SK-N-SH treated with all-trans-retinoic acid at 6 μM for 48 hours (cell line): ENCODE measurements around the gene SARS1.

Experiments
- BACH2 ChIP-seq: fragments of 250-450 bp; sonication (Bioruptor Pico); IDR thresholded peaks from 2 replicates; pipeline ENCODE4 v1.9.0; 2021; ENCODE audit warnings: mild to moderate bottlenecking, borderline replicate concordance
- CREB5 ChIP-seq: fragments of 250-450 bp; sonication (Bioruptor Pico); IDR thresholded peaks from 2 replicates; pipeline ENCODE4 v1.5.1; 2020; ENCODE audit warnings: low read depth, mild to moderate bottlenecking, moderate library complexity
- CSRNP3 ChIP-seq: fragments of 250-450 bp; sonication (Bioruptor Pico); IDR thresholded peaks from 2 replicates; pipeline ENCODE4 v1.5.1; 2021; ENCODE audit warnings: mild to moderate bottlenecking, moderate library complexity
- ISL1 ChIP-seq: fragments of 250-450 bp; sonication (Bioruptor Pico); IDR thresholded peaks from 2 replicates; pipeline ENCODE4 v2.1.2; 2022; ENCODE audit warnings: mild to moderate bottlenecking, moderate library complexity
- POU6F1 ChIP-seq: fragments of 250-450 bp; sonication (Bioruptor Pico); IDR thresholded peaks from 2 replicates; pipeline ENCODE4 v1.8.0; 2021; ENCODE audit warnings: low read depth, mild to moderate bottlenecking, moderate library complexity, borderline replicate concordance
- ZC3H10 ChIP-seq: fragments of 250-450 bp; sonication (Bioruptor Pico); IDR thresholded peaks from 2 replicates; pipeline ENCODE4 v1.5.1; 2021; ENCODE audit warnings: mild to moderate bottlenecking, moderate library complexity
- ZFP30 ChIP-seq: fragments of 450-650 bp; formaldehyde crosslinking; IDR thresholded peaks from 2 replicates; pipeline ENCODE4 v1.5.0; 2022; ENCODE audit warnings: mild to moderate bottlenecking, moderate library complexity
- ZNF565 ChIP-seq: fragments of 450-650 bp; formaldehyde crosslinking; conservative IDR thresholded peaks from 2 replicates; pipeline ENCODE4 v1.5.0; 2020; ENCODE audit warnings: low read depth, mild to moderate bottlenecking, moderate library complexity
- ZNF8 ChIP-seq: fragments of 450-650 bp; formaldehyde crosslinking; IDR thresholded peaks from 2 replicates; pipeline ENCODE4 v1.5.0; 2020; ENCODE audit warnings: mild to moderate bottlenecking, moderate library complexity
- TF ChIP-seq, protein P1 (sequence below): fragments of 250-450 bp; sonication (Bioruptor Pico); IDR thresholded peaks from 2 replicates; pipeline ENCODE4 v1.8.0; 2020; ENCODE audit warnings: mild to moderate bottlenecking, moderate library complexity, borderline replicate concordance
- TF ChIP-seq, protein P2 (sequence below): fragments of 250-450 bp; sonication (Bioruptor Pico); IDR thresholded peaks from 2 replicates; pipeline ENCODE4 v1.5.0; 2020; ENCODE audit warnings: mild to moderate bottlenecking, moderate library complexity

DNA sequence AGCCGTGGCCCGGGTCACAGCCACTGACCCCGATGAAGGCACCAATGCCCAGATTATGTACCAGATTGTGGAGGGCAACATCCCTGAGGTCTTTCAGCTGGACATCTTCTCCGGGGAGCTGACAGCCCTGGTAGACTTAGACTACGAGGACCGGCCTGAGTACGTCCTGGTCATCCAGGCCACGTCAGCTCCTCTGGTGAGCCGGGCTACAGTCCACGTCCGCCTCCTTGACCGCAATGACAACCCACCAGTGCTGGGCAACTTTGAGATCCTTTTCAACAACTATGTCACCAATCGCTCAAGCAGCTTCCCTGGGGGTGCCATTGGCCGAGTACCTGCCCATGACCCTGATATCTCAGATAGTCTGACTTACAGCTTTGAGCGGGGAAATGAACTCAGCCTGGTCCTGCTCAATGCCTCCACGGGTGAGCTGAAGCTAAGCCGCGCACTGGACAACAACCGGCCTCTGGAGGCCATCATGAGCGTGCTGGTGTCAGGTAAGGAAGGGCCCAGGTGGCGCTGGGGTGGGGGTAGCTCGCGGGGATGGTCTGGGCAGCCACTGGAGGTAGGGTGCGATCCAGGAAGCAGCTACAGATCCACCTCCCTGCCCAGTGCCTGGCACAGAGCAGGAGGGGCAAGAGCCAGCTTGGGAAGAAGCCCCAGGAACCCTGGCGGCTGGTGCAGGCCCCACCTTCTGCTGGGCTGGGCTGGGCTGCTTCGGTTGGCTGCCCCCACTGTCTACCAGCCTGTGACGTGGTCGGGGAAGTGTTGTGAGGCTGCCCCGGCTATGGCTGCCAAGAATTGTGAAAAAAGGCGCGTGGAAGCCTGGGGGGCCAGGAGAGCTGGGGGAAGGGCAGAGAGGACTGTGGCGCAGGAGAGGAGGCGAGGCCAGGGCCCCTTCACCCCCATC is 39.4 kb downstream of the SARS1 start:
- TF ChIP-seq, protein P1, sequence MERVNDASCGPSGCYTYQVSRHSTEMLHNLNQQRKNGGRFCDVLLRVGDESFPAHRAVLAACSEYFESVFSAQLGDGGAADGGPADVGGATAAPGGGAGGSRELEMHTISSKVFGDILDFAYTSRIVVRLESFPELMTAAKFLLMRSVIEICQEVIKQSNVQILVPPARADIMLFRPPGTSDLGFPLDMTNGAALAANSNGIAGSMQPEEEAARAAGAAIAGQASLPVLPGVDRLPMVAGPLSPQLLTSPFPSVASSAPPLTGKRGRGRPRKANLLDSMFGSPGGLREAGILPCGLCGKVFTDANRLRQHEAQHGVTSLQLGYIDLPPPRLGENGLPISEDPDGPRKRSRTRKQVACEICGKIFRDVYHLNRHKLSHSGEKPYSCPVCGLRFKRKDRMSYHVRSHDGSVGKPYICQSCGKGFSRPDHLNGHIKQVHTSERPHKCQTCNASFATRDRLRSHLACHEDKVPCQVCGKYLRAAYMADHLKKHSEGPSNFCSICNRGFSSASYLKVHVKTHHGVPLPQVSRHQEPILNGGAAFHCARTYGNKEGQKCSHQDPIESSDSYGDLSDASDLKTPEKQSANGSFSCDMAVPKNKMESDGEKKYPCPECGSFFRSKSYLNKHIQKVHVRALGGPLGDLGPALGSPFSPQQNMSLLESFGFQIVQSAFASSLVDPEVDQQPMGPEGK (CRISPR knock-in tag) = no peak
- TF ChIP-seq CREB5 (CRISPR knock-in tag) (no peak), ZC3H10 (CRISPR knock-in tag) (no peak), BACH2 (CRISPR knock-in tag) (no peak), ZNF565 (CRISPR knock-in tag) (no peak), POU6F1 (CRISPR knock-in tag) (no peak), ZNF8 (CRISPR knock-in tag) (no peak), ISL1 (no peak), ZFP30 (CRISPR knock-in tag) (no peak), CSRNP3 (no peak)
- TF ChIP-seq, protein P2, sequence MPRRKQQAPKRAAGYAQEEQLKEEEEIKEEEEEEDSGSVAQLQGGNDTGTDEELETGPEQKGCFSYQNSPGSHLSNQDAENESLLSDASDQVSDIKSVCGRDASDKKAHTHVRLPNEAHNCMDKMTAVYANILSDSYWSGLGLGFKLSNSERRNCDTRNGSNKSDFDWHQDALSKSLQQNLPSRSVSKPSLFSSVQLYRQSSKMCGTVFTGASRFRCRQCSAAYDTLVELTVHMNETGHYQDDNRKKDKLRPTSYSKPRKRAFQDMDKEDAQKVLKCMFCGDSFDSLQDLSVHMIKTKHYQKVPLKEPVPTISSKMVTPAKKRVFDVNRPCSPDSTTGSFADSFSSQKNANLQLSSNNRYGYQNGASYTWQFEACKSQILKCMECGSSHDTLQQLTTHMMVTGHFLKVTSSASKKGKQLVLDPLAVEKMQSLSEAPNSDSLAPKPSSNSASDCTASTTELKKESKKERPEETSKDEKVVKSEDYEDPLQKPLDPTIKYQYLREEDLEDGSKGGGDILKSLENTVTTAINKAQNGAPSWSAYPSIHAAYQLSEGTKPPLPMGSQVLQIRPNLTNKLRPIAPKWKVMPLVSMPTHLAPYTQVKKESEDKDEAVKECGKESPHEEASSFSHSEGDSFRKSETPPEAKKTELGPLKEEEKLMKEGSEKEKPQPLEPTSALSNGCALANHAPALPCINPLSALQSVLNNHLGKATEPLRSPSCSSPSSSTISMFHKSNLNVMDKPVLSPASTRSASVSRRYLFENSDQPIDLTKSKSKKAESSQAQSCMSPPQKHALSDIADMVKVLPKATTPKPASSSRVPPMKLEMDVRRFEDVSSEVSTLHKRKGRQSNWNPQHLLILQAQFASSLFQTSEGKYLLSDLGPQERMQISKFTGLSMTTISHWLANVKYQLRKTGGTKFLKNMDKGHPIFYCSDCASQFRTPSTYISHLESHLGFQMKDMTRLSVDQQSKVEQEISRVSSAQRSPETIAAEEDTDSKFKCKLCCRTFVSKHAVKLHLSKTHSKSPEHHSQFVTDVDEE (CRISPR knock-in tag) = no peak
